ENCODE measurements around the gene NT5C1A. TPM values are rescaled to one million over a fixed set of nuclear protein-coding genes. Genes with fewer than 3 reads are reported as not detected.

NT5C1A gene
- total RNA-seq, 1 experiment from 2014 or later, result 0.52 TPM

- DNase-seq, result no peak
- Histone ChIP-seq H4K20me1 (ENCODE audit: insufficient read depth, low read depth, low read length) (no peaks in the 10 kb centered on the region), H3K9ac (ENCODE audit: low read length) (no peak overlapping the region), H3K27me3 (ENCODE audit: low read length) (no peaks in the 10 kb centered on the region), H3K9me2 (replicated peaks; ENCODE audit: insufficient read depth, low read length) (no peaks in the 10 kb centered on the region), H3K36me3 (ENCODE audit: insufficient read depth, low read length) (no peaks in the 10 kb centered on the region), H3K4me3 (ENCODE audit: low read length) (no peak overlapping the region), H3K4me1 (ENCODE audit: low read length) (no peaks in the 10 kb centered on the region), H3K79me2 (ENCODE audit: low read length) (no peaks in the 10 kb centered on the region), H3K27ac (ENCODE audit: low read length) (no peak overlapping the region), H3K9me3 (ENCODE audit: low read length) (no peaks in the 10 kb centered on the region), H3K4me2 (ENCODE audit: low read depth, low read length, poor library complexity, severe bottlenecking) (no peak overlapping the region), H2AFZ (ENCODE audit: low read length) (no peak overlapping the region)
Measured at GRCh38 chr1:39704757-39705156, 32.9 kb upstream of the NT5C1A start.

GRCh38 chr1:39701049-39701439, 29.1 kb upstream of the NT5C1A start:
- no peak for DNase-seq
- no peaks in the 10 kb centered on the region for H3K9me3 ChIP-seq (ENCODE audit: low read length)
- no peaks in the 10 kb centered on the region for H3K9me2 ChIP-seq (replicated peaks; ENCODE audit: insufficient read depth, low read length)
- no peak overlapping the region for H2AFZ ChIP-seq (ENCODE audit: low read length)
- no peak overlapping the region for H3K27ac ChIP-seq (ENCODE audit: low read length)
- no peaks in the 10 kb centered on the region for H3K27me3 ChIP-seq (ENCODE audit: low read length)
- no peaks in the 10 kb centered on the region for H3K36me3 ChIP-seq (ENCODE audit: insufficient read depth, low read length)
- no peak overlapping the region for H3K4me3 ChIP-seq (ENCODE audit: low read length)
- H4K20me1 ChIP-seq (ENCODE audit: insufficient read depth, low read depth, low read length), result no peaks in the 10 kb centered on the region
- no peak overlapping the region for H3K9ac ChIP-seq (ENCODE audit: low read length)
- no peak overlapping the region for H3K4me2 ChIP-seq (ENCODE audit: low read depth, low read length, poor library complexity, severe bottlenecking)
- H3K79me2 ChIP-seq (ENCODE audit: low read length), result no peaks in the 10 kb centered on the region
- H3K4me1 ChIP-seq (ENCODE audit: low read length), result no peaks in the 10 kb centered on the region

GRCh38 chr1:39700348-39700747, 28.4 kb upstream of the NT5C1A start:
- no peak overlapping the region for H3K27ac ChIP-seq (ENCODE audit: low read length)
- H3K4me3 ChIP-seq (ENCODE audit: low read length), result no peak overlapping the region
- DNase-seq, result no peak
- H2AFZ ChIP-seq (ENCODE audit: low read length), result no peak overlapping the region
- H3K9me3 ChIP-seq (ENCODE audit: low read length), result no peaks in the 10 kb centered on the region
- no peaks in the 10 kb centered on the region for H3K4me1 ChIP-seq (ENCODE audit: low read length)
- H3K36me3 ChIP-seq (ENCODE audit: insufficient read depth, low read length), result no peaks in the 10 kb centered on the region
- H3K9me2 ChIP-seq (replicated peaks; ENCODE audit: insufficient read depth, low read length), result no peaks in the 10 kb centered on the region
- no peak overlapping the region for H3K9ac ChIP-seq (ENCODE audit: low read length)
- no peaks in the 10 kb centered on the region for H4K20me1 ChIP-seq (ENCODE audit: insufficient read depth, low read depth, low read length)
- H3K27me3 ChIP-seq (ENCODE audit: low read length), result no peaks in the 10 kb centered on the region
- H3K4me2 ChIP-seq (ENCODE audit: low read depth, low read length, poor library complexity, severe bottlenecking), result no peak overlapping the region
- H3K79me2 ChIP-seq (ENCODE audit: low read length), result no peaks in the 10 kb centered on the region

- no peaks in the 10 kb centered on the region for H4K20me1 ChIP-seq (ENCODE audit: insufficient read depth, low read depth, low read length)
- no peak overlapping the region for H2AFZ ChIP-seq (ENCODE audit: low read length)
- H3K4me2 ChIP-seq (ENCODE audit: low read depth, low read length, poor library complexity, severe bottlenecking), result no peak overlapping the region
Measured at GRCh38 chr1:39699419-39699818, 27.5 kb upstream of the NT5C1A start.

GRCh38 chr1:39698568-39698967, 26.7 kb upstream of the NT5C1A start:
- no peaks in the 10 kb centered on the region for H4K20me1 ChIP-seq (ENCODE audit: insufficient read depth, low read depth, low read length)
- H3K79me2 ChIP-seq (ENCODE audit: low read length), result no peaks in the 10 kb centered on the region
- DNase-seq, result no peak

More at GRCh38 chr1:39699419-39699818, 27.5 kb upstream of the NT5C1A start:
- Histone ChIP-seq H3K9ac (ENCODE audit: low read length) (no peak overlapping the region), H3K36me3 (ENCODE audit: insufficient read depth, low read length) (no peaks in the 10 kb centered on the region), H3K4me1 (ENCODE audit: low read length) (no peaks in the 10 kb centered on the region), H3K9me2 (replicated peaks; ENCODE audit: insufficient read depth, low read length) (no peaks in the 10 kb centered on the region), H3K27me3 (ENCODE audit: low read length) (no peaks in the 10 kb centered on the region), H3K9me3 (ENCODE audit: low read length) (no peaks in the 10 kb centered on the region), H3K27ac (ENCODE audit: low read length) (no peak overlapping the region), H3K4me3 (ENCODE audit: low read length) (no peak overlapping the region), H3K79me2 (ENCODE audit: low read length) (no peaks in the 10 kb centered on the region)
- DNase-seq, result no peak

GRCh38 chr1:39696448-39696847, 24.5 kb upstream of the NT5C1A start:
- Histone ChIP-seq H3K4me2 (ENCODE audit: low read depth, low read length, poor library complexity, severe bottlenecking) (no peak overlapping the region), H3K4me3 (ENCODE audit: low read length) (no peak overlapping the region), H3K4me1 (ENCODE audit: low read length) (peaks cover 2% of the 10 kb centered on the region; the same call in 1 of the 2 replicates), H2AFZ (ENCODE audit: low read length) (no peak overlapping the region), H4K20me1 (ENCODE audit: insufficient read depth, low read depth, low read length) (no peaks in the 10 kb centered on the region), H3K27me3 (ENCODE audit: low read length) (no peaks in the 10 kb centered on the region), H3K36me3 (ENCODE audit: insufficient read depth, low read length) (no peaks in the 10 kb centered on the region), H3K9ac (ENCODE audit: low read length) (no peak overlapping the region), H3K9me2 (replicated peaks; ENCODE audit: insufficient read depth, low read length) (no peaks in the 10 kb centered on the region), H3K79me2 (ENCODE audit: low read length) (no peaks in the 10 kb centered on the region), H3K9me3 (ENCODE audit: low read length) (no peaks in the 10 kb centered on the region), H3K27ac (ENCODE audit: low read length) (no peak overlapping the region)
- no peak for DNase-seq

More at GRCh38 chr1:39698568-39698967, 26.7 kb upstream of the NT5C1A start:
- Histone ChIP-seq H3K27ac (ENCODE audit: low read length) (no peak overlapping the region), H3K36me3 (ENCODE audit: insufficient read depth, low read length) (no peaks in the 10 kb centered on the region), H3K9me2 (replicated peaks; ENCODE audit: insufficient read depth, low read length) (no peaks in the 10 kb centered on the region), H3K4me3 (ENCODE audit: low read length) (no peak overlapping the region), H3K27me3 (ENCODE audit: low read length) (no peaks in the 10 kb centered on the region), H3K4me1 (ENCODE audit: low read length) (no peaks in the 10 kb centered on the region), H3K9ac (ENCODE audit: low read length) (no peak overlapping the region), H2AFZ (ENCODE audit: low read length) (no peak overlapping the region), H3K4me2 (ENCODE audit: low read depth, low read length, poor library complexity, severe bottlenecking) (no peak overlapping the region), H3K9me3 (ENCODE audit: low read length) (no peaks in the 10 kb centered on the region)

- H2AFZ ChIP-seq (ENCODE audit: low read length), result no peak overlapping the region
- H3K4me2 ChIP-seq (ENCODE audit: low read depth, low read length, poor library complexity, severe bottlenecking), result no peak overlapping the region
- DNase-seq, result no peak
- no peaks in the 10 kb centered on the region for H3K79me2 ChIP-seq (ENCODE audit: low read length)
- H3K4me1 ChIP-seq (ENCODE audit: low read length), result peaks cover 4% of the 10 kb centered on the region; the same call in 1 of the 2 replicates
- no peak overlapping the region for H3K4me3 ChIP-seq (ENCODE audit: low read length)
- H3K36me3 ChIP-seq (ENCODE audit: insufficient read depth, low read length), result no peaks in the 10 kb centered on the region
- H3K27ac ChIP-seq (ENCODE audit: low read length), result no peak overlapping the region
- no peak overlapping the region for H3K9ac ChIP-seq (ENCODE audit: low read length)
- H3K27me3 ChIP-seq (ENCODE audit: low read length), result no peaks in the 10 kb centered on the region
- 0 out of 2 replicates have a peak, but pooled peaks cover 4% of the 10 kb centered on the region for H4K20me1 ChIP-seq (ENCODE audit: insufficient read depth, low read depth, low read length)
- no peaks in the 10 kb centered on the region for H3K9me3 ChIP-seq (ENCODE audit: low read length)
- no peaks in the 10 kb centered on the region for H3K9me2 ChIP-seq (replicated peaks; ENCODE audit: insufficient read depth, low read length)
Measured at GRCh38 chr1:39695016-39695415, 23.1 kb upstream of the NT5C1A start.

- H3K9me2 ChIP-seq (replicated peaks; ENCODE audit: insufficient read depth, low read length), result no peaks in the 10 kb centered on the region
- no peaks in the 10 kb centered on the region for H3K36me3 ChIP-seq (ENCODE audit: insufficient read depth, low read length)
- no peaks in the 10 kb centered on the region for H3K27me3 ChIP-seq (ENCODE audit: low read length)
- H3K4me2 ChIP-seq (ENCODE audit: low read depth, low read length, poor library complexity, severe bottlenecking), result no peak overlapping the region
- no peak overlapping the region for H2AFZ ChIP-seq (ENCODE audit: low read length)
- 0 out of 2 replicates have a peak, but pooled peaks cover 4% of the 10 kb centered on the region for H4K20me1 ChIP-seq (ENCODE audit: insufficient read depth, low read depth, low read length)
- no peak overlapping the region for H3K4me3 ChIP-seq (ENCODE audit: low read length)
- H3K79me2 ChIP-seq (ENCODE audit: low read length), result no peaks in the 10 kb centered on the region
- H3K9me3 ChIP-seq (ENCODE audit: low read length), result no peaks in the 10 kb centered on the region
- H3K4me1 ChIP-seq (ENCODE audit: low read length), result peaks cover 4% of the 10 kb centered on the region; the same call in 1 of the 2 replicates
- H3K27ac ChIP-seq (ENCODE audit: low read length), result no peak overlapping the region
- DNase-seq, result no peak
- no peak overlapping the region for H3K9ac ChIP-seq (ENCODE audit: low read length)
Measured at GRCh38 chr1:39694026-39694425, 22.1 kb upstream of the NT5C1A start.

Measured in Karpas-422 (cell line).